MM.1S (cell line): ENCODE results near the gene SRGAP2.
"Not testable (repeated sequence)": the region's sequence is repeated elsewhere in the genome, so short reads cannot be mapped to it uniquely, and the experiment has no call there.

ENCODE experiments used
- EZH2 ChIP-seq: fragments of 300-600 bp; sonication (generic); optimal IDR thresholded peaks from 2 replicates; pipeline ENCODE3; 2017; ENCODE audit warnings: low read depth, mild to moderate bottlenecking, antibody characterized with exemption, low read length, mixed read lengths
- EZH2phosphoT487 ChIP-seq: fragments of 300-600 bp; sonication (generic); IDR thresholded peaks from 2 replicates; pipeline ENCODE4 v1.6.1; 2018; ENCODE audit warnings: antibody characterized with exemption, low read length
- TF ChIP-seq, protein P1 (sequence below): fragments of 300-600 bp; sonication (generic); IDR thresholded peaks from 2 replicates; pipeline ENCODE4 v1.5.1; 2016; ENCODE audit warnings: antibody characterized with exemption, low read length, mixed read lengths

DNA sequence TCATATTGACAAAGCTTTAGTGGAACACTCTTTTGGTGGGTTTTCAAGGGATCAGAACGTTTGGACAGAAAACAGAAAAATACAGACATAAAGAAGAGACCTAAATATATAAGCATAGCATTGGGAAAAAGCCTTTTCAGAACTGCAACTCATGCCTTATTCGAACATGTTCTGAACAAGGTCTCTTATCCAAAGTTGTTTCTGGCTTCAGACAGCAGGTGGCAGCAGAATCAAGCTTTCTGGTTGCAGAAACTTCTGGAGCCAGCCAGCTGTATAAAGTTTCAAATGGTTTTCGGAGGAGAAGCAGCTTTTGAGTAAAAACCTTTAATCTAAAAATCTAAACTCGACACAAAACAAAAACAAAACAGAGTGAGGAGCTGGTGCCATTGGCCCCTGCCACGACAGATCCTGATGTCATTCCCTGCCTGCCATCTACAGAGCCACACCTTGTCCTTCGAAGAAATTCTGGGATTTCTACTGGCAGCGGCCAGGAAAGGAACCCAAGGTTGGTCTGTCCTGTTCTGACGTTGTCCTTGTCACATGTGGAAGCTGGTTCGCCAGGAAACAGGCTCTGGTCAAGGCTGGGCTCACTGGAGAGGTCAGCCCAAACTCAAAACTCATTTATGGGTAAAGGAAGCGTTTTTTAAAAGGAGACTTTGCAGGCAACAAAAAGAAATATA lies 35.9 kb upstream of the SRGAP2 start:
- TF ChIP-seq, protein P1, sequence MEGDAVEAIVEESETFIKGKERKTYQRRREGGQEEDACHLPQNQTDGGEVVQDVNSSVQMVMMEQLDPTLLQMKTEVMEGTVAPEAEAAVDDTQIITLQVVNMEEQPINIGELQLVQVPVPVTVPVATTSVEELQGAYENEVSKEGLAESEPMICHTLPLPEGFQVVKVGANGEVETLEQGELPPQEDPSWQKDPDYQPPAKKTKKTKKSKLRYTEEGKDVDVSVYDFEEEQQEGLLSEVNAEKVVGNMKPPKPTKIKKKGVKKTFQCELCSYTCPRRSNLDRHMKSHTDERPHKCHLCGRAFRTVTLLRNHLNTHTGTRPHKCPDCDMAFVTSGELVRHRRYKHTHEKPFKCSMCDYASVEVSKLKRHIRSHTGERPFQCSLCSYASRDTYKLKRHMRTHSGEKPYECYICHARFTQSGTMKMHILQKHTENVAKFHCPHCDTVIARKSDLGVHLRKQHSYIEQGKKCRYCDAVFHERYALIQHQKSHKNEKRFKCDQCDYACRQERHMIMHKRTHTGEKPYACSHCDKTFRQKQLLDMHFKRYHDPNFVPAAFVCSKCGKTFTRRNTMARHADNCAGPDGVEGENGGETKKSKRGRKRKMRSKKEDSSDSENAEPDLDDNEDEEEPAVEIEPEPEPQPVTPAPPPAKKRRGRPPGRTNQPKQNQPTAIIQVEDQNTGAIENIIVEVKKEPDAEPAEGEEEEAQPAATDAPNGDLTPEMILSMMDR = not testable (repeated sequence)
- TF ChIP-seq EZH2, EZH2phosphoT487: not testable (repeated sequence)
